ENCODE data around the gene NBAS. TPM values are rescaled to one million over a fixed set of nuclear protein-coding genes. Genes with fewer than 3 reads are reported as not detected.

The NBAS gene
- polyA plus RNA-seq, 1 of the 3 experiments (the other 2 are of a cell fraction): 12.0 TPM

- peaks cover 10 to 14% of the 10 kb centered on the region in 2 experiments for H3K36me3 ChIP-seq (replicated peaks in 1 of 2; ENCODE audit: control insufficient read depth in 1 of 2, insufficient read depth in 2 of 2, low read length in 1 of 2)
- no peaks in the 10 kb centered on the region; the same call in 1 of the 2 replicates for H3K79me2 ChIP-seq (ENCODE audit: insufficient read depth)
- CTCF ChIA-PET: interaction anchor here (1.1 to 1.5 kb wide), 2 partner anchors 14 to 89 kb away, joined by 3 read pairs; no protein-coding TSS in a partner anchor
- H3K27me3 ChIP-seq (ENCODE audit: insufficient read depth): no peaks in the 10 kb centered on the region
- TF ChIP-seq, protein P1, sequence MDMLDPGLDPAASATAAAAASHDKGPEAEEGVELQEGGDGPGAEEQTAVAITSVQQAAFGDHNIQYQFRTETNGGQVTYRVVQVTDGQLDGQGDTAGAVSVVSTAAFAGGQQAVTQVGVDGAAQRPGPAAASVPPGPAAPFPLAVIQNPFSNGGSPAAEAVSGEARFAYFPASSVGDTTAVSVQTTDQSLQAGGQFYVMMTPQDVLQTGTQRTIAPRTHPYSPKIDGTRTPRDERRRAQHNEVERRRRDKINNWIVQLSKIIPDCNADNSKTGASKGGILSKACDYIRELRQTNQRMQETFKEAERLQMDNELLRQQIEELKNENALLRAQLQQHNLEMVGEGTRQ (IDR thresholded peaks at IDR 0.05; ENCODE audit: borderline replicate concordance, low read depth, low read length): no peak
- TF ChIP-seq, protein P2, sequence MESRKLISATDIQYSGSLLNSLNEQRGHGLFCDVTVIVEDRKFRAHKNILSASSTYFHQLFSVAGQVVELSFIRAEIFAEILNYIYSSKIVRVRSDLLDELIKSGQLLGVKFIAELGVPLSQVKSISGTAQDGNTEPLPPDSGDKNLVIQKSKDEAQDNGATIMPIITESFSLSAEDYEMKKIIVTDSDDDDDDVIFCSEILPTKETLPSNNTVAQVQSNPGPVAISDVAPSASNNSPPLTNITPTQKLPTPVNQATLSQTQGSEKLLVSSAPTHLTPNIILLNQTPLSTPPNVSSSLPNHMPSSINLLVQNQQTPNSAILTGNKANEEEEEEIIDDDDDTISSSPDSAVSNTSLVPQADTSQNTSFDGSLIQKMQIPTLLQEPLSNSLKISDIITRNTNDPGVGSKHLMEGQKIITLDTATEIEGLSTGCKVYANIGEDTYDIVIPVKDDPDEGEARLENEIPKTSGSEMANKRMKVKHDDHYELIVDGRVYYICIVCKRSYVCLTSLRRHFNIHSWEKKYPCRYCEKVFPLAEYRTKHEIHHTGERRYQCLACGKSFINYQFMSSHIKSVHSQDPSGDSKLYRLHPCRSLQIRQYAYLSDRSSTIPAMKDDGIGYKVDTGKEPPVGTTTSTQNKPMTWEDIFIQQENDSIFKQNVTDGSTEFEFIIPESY (IDR thresholded peaks at IDR 0.05; ENCODE audit: borderline replicate concordance, low read depth): no peak
- TF ChIP-seq RAD21 (IDR thresholded peaks at IDR 0.05; ENCODE audit: low read length) (no peak), EP300 (IDR thresholded peaks at IDR 0.05; ENCODE audit: borderline replicate concordance in 1 of 2, low read depth in 1 of 2, low read length in 1 of 2) (no peak), TEAD4 (IDR thresholded peaks at IDR 0.05; ENCODE audit: borderline replicate concordance, insufficient read depth) (no peak), NRF1 (IDR thresholded peaks at IDR 0.05; ENCODE audit: low read depth, low read length) (no peak), ELF1 (IDR thresholded peaks at IDR 0.05) (no peak), MEF2A (IDR thresholded peaks at IDR 0.05; ENCODE audit: borderline replicate concordance, low read depth) (no peak), MAX (IDR thresholded peaks at IDR 0.05; ENCODE audit: low read depth) (no peak), YY1 (IDR thresholded peaks at IDR 0.05; ENCODE audit: low read depth) (no peak), RFX5 (IDR thresholded peaks at IDR 0.05; ENCODE audit: low read length) (no peak), TAF1 (IDR thresholded peaks at IDR 0.05; ENCODE audit: borderline replicate concordance, low read depth, low read length) (no peak), NFIC (IDR thresholded peaks at IDR 0.05; ENCODE audit: borderline replicate concordance) (no peak), FOXJ3 (CRISPR knock-in tag; IDR thresholded peaks at IDR 0.05) (no peak), MXI1 (IDR thresholded peaks at IDR 0.05; ENCODE audit: low read depth, low read length) (no peak), JUND (IDR thresholded peaks at IDR 0.05) (no peak)
- H3K9me2 ChIP-seq: no peaks in the 10 kb centered on the region
- whole genome bisulfite sequencing (ENCODE audit: low lambda C conversion rate): 93% methylated on average over 5 of the region's 5 CpGs
- no peaks in the 10 kb centered on the region for H3K9me3 ChIP-seq
- H3K4me2 ChIP-seq: no peak overlapping the region
- H3K9ac ChIP-seq: no peak overlapping the region
- H2AFZ ChIP-seq (ENCODE audit: low read depth): no peak overlapping the region
- DNase-seq: no peak
- H3K4me1 ChIP-seq (ENCODE audit: control insufficient read depth in 1 of 2, insufficient read depth in 2 of 2, low read depth in 1 of 2, low read length in 1 of 2): no peaks in the 10 kb centered on the region
- no peaks in the 10 kb centered on the region for H4K20me1 ChIP-seq (ENCODE audit: insufficient read depth)
- no peak overlapping the region for H3K27ac ChIP-seq (ENCODE audit: low read depth in 2 of 2, low read length in 1 of 2)
- no peak overlapping the region for H3K4me3 ChIP-seq (ENCODE audit: low read depth in 2 of 2, low read length in 1 of 2)
- POLR2A ChIA-PET: no interaction called here
- no peaks in the 10 kb centered on the region for H3F3A ChIP-seq (replicated peaks; ENCODE audit: insufficient read depth)
Observed at GRCh38 chr2:15334644-15335326, 226.3 kb downstream of the NBAS start.

Data from SK-N-SH (cell line).